ENCODE measurements around the gene NEDD4L. TPM values are rescaled to one million over a fixed set of nuclear protein-coding genes. Genes with fewer than 3 reads are reported as not detected.

The NEDD4L gene
- total RNA-seq, 1 donor from 2014 or later, result 93.9 TPM

- H3K4me2 ChIP-seq (ENCODE audit: low read length), result no peak overlapping the region
- no peak overlapping the region for H3K27ac ChIP-seq (ENCODE audit: low read depth, low read length)
- Mint-ChIP-seq H3K4me1 (ENCODE audit: low read depth, unreplicated experiment) (peaks cover 34% of the 10 kb centered on the region), H3K36me3 (ENCODE audit: low read depth, unreplicated experiment) (peaks cover 9% of the 10 kb centered on the region), H3K9me3 (ENCODE audit: unreplicated experiment) (no peaks in the 10 kb centered on the region), H3K27ac (ENCODE audit: unreplicated experiment) (no peak overlapping the region), H3K27me3 (ENCODE audit: low read depth, unreplicated experiment) (no peaks in the 10 kb centered on the region), H3K4me3 (ENCODE audit: unreplicated experiment) (no peak overlapping the region)
- H2AFZ ChIP-seq (ENCODE audit: low read depth, low read length), result no peak overlapping the region
- no peaks in the 10 kb centered on the region for H3K36me3 ChIP-seq (ENCODE audit: insufficient read depth, low read length)
- peaks cover 8% of the 10 kb centered on the region for H3K4me1 ChIP-seq (ENCODE audit: insufficient read depth, low read length)
- no peak for TF ChIP-seq CTCF (IDR thresholded peaks at IDR 0.05; ENCODE audit: insufficient read depth, low read depth, low read length)
- no peak for TF ChIP-seq EZH2 (IDR thresholded peaks at IDR 0.05; ENCODE audit: insufficient read depth, low read length)
- FAIRE-seq (no peak), DNase-seq (ENCODE audit: low read depth) (no peak)
- H3K9ac ChIP-seq (ENCODE audit: low read length), result no peak overlapping the region
- H3K9me3 ChIP-seq (ENCODE audit: insufficient read depth, low read depth, low read length), result no peaks in the 10 kb centered on the region
- H3K79me2 ChIP-seq (ENCODE audit: insufficient read depth, low read length), result peaks cover 86% of the 10 kb centered on the region
- H3K27me3 ChIP-seq (ENCODE audit: insufficient read depth, low read length), result no peaks in the 10 kb centered on the region
- no peak overlapping the region for H3K4me3 ChIP-seq (ENCODE audit: insufficient read depth, low read depth, low read length)
- H4K20me1 ChIP-seq (ENCODE audit: insufficient read depth, low read length), result peaks cover 78% of the 10 kb centered on the region
These were observed 190.3 kb downstream of the NEDD4L start for GRCh38 chr18:58234359-58234741.

- Histone ChIP-seq H3K4me1 (ENCODE audit: insufficient read depth, low read length) (peaks cover 11% of the 10 kb centered on the region), H3K79me2 (ENCODE audit: insufficient read depth, low read length) (peaks cover 88% of the 10 kb centered on the region), H3K9ac (ENCODE audit: low read length) (no peak overlapping the region), H3K36me3 (ENCODE audit: insufficient read depth, low read length) (no peaks in the 10 kb centered on the region), H3K27me3 (ENCODE audit: insufficient read depth, low read length) (no peaks in the 10 kb centered on the region), H2AFZ (ENCODE audit: low read depth, low read length) (no peak overlapping the region), H3K4me3 (ENCODE audit: insufficient read depth, low read depth, low read length) (no peak overlapping the region), H3K27ac (ENCODE audit: low read depth, low read length) (no peak overlapping the region), H3K4me2 (ENCODE audit: low read length) (no peak overlapping the region), H4K20me1 (ENCODE audit: insufficient read depth, low read length) (peaks cover 80% of the 10 kb centered on the region), H3K9me3 (ENCODE audit: insufficient read depth, low read depth, low read length) (no peaks in the 10 kb centered on the region)
- Mint-ChIP-seq H3K36me3 (ENCODE audit: low read depth, unreplicated experiment) (peaks cover 9% of the 10 kb centered on the region), H3K27ac (ENCODE audit: unreplicated experiment) (no peak overlapping the region), H3K9me3 (ENCODE audit: unreplicated experiment) (no peaks in the 10 kb centered on the region), H3K27me3 (ENCODE audit: low read depth, unreplicated experiment) (no peaks in the 10 kb centered on the region), H3K4me3 (ENCODE audit: unreplicated experiment) (no peak overlapping the region), H3K4me1 (ENCODE audit: low read depth, unreplicated experiment) (peaks cover 32% of the 10 kb centered on the region)
- no peak for TF ChIP-seq CTCF (IDR thresholded peaks at IDR 0.05; ENCODE audit: insufficient read depth, low read depth, low read length)
- no peak for FAIRE-seq
- DNase-seq (ENCODE audit: low read depth), result no peak
These were observed 191.0 kb downstream of the NEDD4L start for GRCh38 chr18:58235001-58235436.

GRCh38 chr18:58239879-58240278 lies 195.9 kb downstream of the NEDD4L start:
- Histone ChIP-seq H3K9ac (ENCODE audit: low read length) (no peak overlapping the region), H3K27ac (ENCODE audit: low read depth, low read length) (no peak overlapping the region), H3K9me3 (ENCODE audit: insufficient read depth, low read depth, low read length) (no peaks in the 10 kb centered on the region), H4K20me1 (ENCODE audit: insufficient read depth, low read length) (peaks cover 81% of the 10 kb centered on the region), H3K4me1 (ENCODE audit: insufficient read depth, low read length) (peaks cover 26% of the 10 kb centered on the region), H3K79me2 (ENCODE audit: insufficient read depth, low read length) (peaks cover 87% of the 10 kb centered on the region), H3K36me3 (ENCODE audit: insufficient read depth, low read length) (no peaks in the 10 kb centered on the region), H3K4me2 (ENCODE audit: low read length) (no peak overlapping the region), H3K27me3 (ENCODE audit: insufficient read depth, low read length) (no peaks in the 10 kb centered on the region), H3K4me3 (ENCODE audit: insufficient read depth, low read depth, low read length) (no peak overlapping the region), H2AFZ (ENCODE audit: low read depth, low read length) (no peak overlapping the region)
- H3K4me3 Mint-ChIP-seq (ENCODE audit: unreplicated experiment), result no peak overlapping the region
- H3K9me3 Mint-ChIP-seq (ENCODE audit: unreplicated experiment), result no peaks in the 10 kb centered on the region
- H3K27me3 Mint-ChIP-seq (ENCODE audit: low read depth, unreplicated experiment), result no peaks in the 10 kb centered on the region
- no peak for TF ChIP-seq CTCF (IDR thresholded peaks at IDR 0.05; ENCODE audit: insufficient read depth, low read depth, low read length)
- no peak for TF ChIP-seq EZH2 (IDR thresholded peaks at IDR 0.05; ENCODE audit: insufficient read depth, low read length)
- H3K36me3 Mint-ChIP-seq (ENCODE audit: low read depth, unreplicated experiment), result peaks cover 4% of the 10 kb centered on the region
- peak overlapping the region; percentile 86 for H3K27ac Mint-ChIP-seq (ENCODE audit: unreplicated experiment)
- no peak for FAIRE-seq
- DNase-seq (ENCODE audit: low read depth), result no peak
- peaks cover 18% of the 10 kb centered on the region for H3K4me1 Mint-ChIP-seq (ENCODE audit: low read depth, unreplicated experiment)
